ENCODE results near the gene SIL1.

SIL1 gene

GRCh38 chr5:139125991-139126390, 72.2 kb downstream of the SIL1 start:
- TF ChIP-seq CTCF (IDR thresholded peaks at IDR 0.05; ENCODE audit: low read depth, low read length, missing control alignments), result no peak
- H3K4me3 ChIP-seq (ENCODE audit: low read depth, low read length), result no peak overlapping the region
- no peak for DNase-seq (ENCODE audit: low read depth)
- in situ Hi-C loops (cut with HindIII; ENCODE audit: low sequenced_read_pairs), result no loop called here

GRCh38 chr5:139124774-139125520, 73.2 kb downstream of the SIL1 start:
- H3K4me3 ChIP-seq (ENCODE audit: low read depth, low read length), result no peak overlapping the region
- TF ChIP-seq CTCF (IDR thresholded peaks at IDR 0.05; ENCODE audit: low read depth, low read length, missing control alignments), result no peak
- in situ Hi-C loops (cut with HindIII; ENCODE audit: low sequenced_read_pairs), result no loop called here
- DNase-seq (ENCODE audit: low read depth), result no peak

- in situ Hi-C loops (cut with HindIII; ENCODE audit: low sequenced_read_pairs), result no loop called here
- no peak for TF ChIP-seq CTCF (IDR thresholded peaks at IDR 0.05; ENCODE audit: low read depth, low read length, missing control alignments)
- H3K4me3 ChIP-seq (ENCODE audit: low read depth, low read length), result no peak overlapping the region
- no peak for DNase-seq (ENCODE audit: low read depth)
Observed at GRCh38 chr5:139121120-139121519, 77.0 kb downstream of the SIL1 start.

GRCh38 chr5:139120521-139120920, 77.6 kb downstream of the SIL1 start:
- H3K4me3 ChIP-seq (ENCODE audit: low read depth, low read length), result no peak overlapping the region
- in situ Hi-C loops (cut with HindIII; ENCODE audit: low sequenced_read_pairs), result no loop called here
- DNase-seq (ENCODE audit: low read depth), result no peak
- TF ChIP-seq CTCF (IDR thresholded peaks at IDR 0.05; ENCODE audit: low read depth, low read length, missing control alignments), result no peak

- no peak for TF ChIP-seq CTCF (IDR thresholded peaks at IDR 0.05; ENCODE audit: low read depth, low read length, missing control alignments)
Observed at GRCh38 chr5:139118804-139119203, 79.4 kb downstream of the SIL1 start.

GRCh38 chr5:139117342-139117884, 80.8 kb downstream of the SIL1 start:
- no peak overlapping the region for H3K4me3 ChIP-seq (ENCODE audit: low read depth, low read length)
- DNase-seq (ENCODE audit: low read depth), result no peak
- in situ Hi-C loops (cut with HindIII; ENCODE audit: low sequenced_read_pairs), result no loop called here
- TF ChIP-seq CTCF (IDR thresholded peaks at IDR 0.05; ENCODE audit: low read depth, low read length, missing control alignments), result no peak

More at GRCh38 chr5:139118804-139119203, 79.4 kb downstream of the SIL1 start:
- in situ Hi-C loops (cut with HindIII; ENCODE audit: low sequenced_read_pairs), result no loop called here
- DNase-seq (ENCODE audit: low read depth), result no peak
- H3K4me3 ChIP-seq (ENCODE audit: low read depth, low read length), result no peak overlapping the region

Data from astrocyte of the cerebellum (primary cell).